GM12892 (cell line): ENCODE measurements around the gene NDRG4.

Experiments used
- POLR2A ChIP-seq: IDR thresholded peaks from 2 replicates; pipeline ENCODE4 v1.6.1; 2011; ENCODE audit warnings: low read depth, low read length, control low read depth
- POLR2AphosphoS5 ChIP-seq: IDR thresholded peaks from 2 replicates; pipeline ENCODE4 v1.6.1; 2011; ENCODE audit warnings: low read depth, low read length, control low read depth

DNA sequence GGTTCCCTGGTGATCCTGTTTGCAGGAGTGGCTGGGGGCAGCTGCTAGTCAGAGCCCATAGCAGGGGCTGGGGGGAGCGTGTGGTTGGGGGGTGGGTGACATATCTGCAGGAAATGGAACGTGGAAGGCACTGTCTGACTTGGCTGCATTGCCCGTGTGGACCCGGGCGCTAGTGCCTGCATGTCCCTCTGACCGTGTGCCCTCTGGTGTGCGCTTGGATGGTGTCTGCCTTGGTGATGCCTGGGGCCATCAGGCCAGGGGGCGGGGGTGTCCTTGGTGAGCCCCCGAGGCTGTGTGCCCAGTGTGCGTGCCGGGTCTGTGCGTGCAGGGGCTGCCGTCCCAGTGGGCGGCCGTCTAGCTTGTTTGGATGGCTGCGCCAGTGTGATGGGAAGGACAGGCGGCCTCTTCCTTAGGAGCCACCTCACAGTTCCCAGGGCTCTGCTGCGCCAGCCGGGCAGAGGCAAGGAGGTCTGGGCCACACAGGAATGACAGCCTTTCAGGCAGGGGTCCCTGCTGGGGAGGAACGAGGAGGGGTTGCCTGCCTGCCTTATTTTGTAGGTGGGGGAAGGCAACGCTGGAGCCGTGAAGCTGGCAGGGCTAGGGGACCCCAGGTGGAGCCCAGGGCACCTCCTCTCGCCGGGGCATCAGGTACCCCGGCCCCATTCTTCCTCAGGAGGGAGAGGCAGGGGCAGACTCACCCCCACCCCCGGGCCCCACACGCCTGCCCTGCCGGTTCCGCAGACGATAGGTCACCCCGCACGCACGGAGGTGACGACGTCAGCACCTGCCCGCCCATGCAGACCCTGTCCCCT lies 693 bp downstream of the NDRG4 start:
- TF ChIP-seq POLR2A (no peak), POLR2AphosphoS5 (no peak)
